NCI-H748 (cell line): Measurements from ENCODE around the gene SCYGR7.
A peak's percentile ranks its signal among the peaks of the same experiment; 100 is the strongest.
"Not testable (repeated sequence)": the region's sequence is repeated elsewhere in the genome, so short reads cannot be mapped to it uniquely, and the experiment has no call there.

ENCODE experiments used
- DNase-seq: peaks from one replicate; lab custom pipeline; 2025; ENCODE audit not compliant: unreplicated experiment; lab: John Stamatoyannopoulos, UW

The SCYGR7 gene

GRCh38 chr2:227756261-227756660, 28.1 kb downstream of the SCYGR7 start:
- not testable (repeated sequence) for DNase-seq

GRCh38 chr2:227759411-227760118, 31.4 kb downstream of the SCYGR7 start:
- no peak for DNase-seq

- no peak for DNase-seq
Observed at GRCh38 chr2:227761740-227762476, 33.8 kb downstream of the SCYGR7 start.

GRCh38 chr2:227765788-227766372, 37.7 kb downstream of the SCYGR7 start:
- no peak for DNase-seq

- DNase-seq: peak; percentile 66
Observed at GRCh38 chr2:227766373-227766883, 38.3 kb downstream of the SCYGR7 start.

- no peak for DNase-seq
Observed at GRCh38 chr2:227767830-227768229, 39.7 kb downstream of the SCYGR7 start.

- DNase-seq: peak; percentile 58
Observed at GRCh38 chr2:227772197-227772661, 44.1 kb downstream of the SCYGR7 start.

GRCh38 chr2:227772932-227773331, 44.8 kb downstream of the SCYGR7 start:
- no peak for DNase-seq

- no peak for DNase-seq
Observed at GRCh38 chr2:227774011-227774624, 46.0 kb downstream of the SCYGR7 start.

GRCh38 chr2:227774895-227775842, 47.0 kb downstream of the SCYGR7 start:
- DNase-seq: no peak
